Activated CD8-positive, alpha-beta T cell treated with anti-CD3 and anti-CD28 coated beads for 36 hours (primary cell): ENCODE measurements around the gene SKIC8. TPM values are rescaled to one million over a fixed set of nuclear protein-coding genes. Genes with fewer than 3 reads are reported as not detected.

ENCODE experiments used
- ATAC-seq: fragments of 200-7000 bp; cut with Tn5 transposase; one replicate; pipeline ENCODE4 v1.10.0; 2021; ENCODE audit warnings: mild to moderate bottlenecking, moderate library complexity
- CTCF ChIA-PET: fragments of 350-600 bp; sonication (Branson Sonifier 250); formaldehyde crosslinking; loops from one replicate; lab custom pipeline; 2021; ENCODE audit warnings: antibody characterized with exemption; lab: Charles Lee
- POLR2A ChIA-PET: fragments of 350-600 bp; sonication (Branson Sonifier 250); formaldehyde crosslinking; loops from one replicate; lab custom pipeline; 2021; ENCODE audit warnings: antibody characterized with exemption; lab: Charles Lee
- DNase-seq: peaks from one replicate; pipeline ENCODE4 v3.0.0-alpha.2; 2020
- H3K27ac Mint-ChIP-seq: one replicate; pipeline ENCODE4 v1.8.0; 2021; ENCODE audit warnings: mild to moderate bottlenecking, mixed read lengths
- H3K27me3 Mint-ChIP-seq: one replicate; pipeline ENCODE4 v1.8.0; 2021; ENCODE audit warnings: mixed read lengths
- H3K36me3 Mint-ChIP-seq: one replicate; pipeline ENCODE4 v1.8.0; 2021; ENCODE audit warnings: low read depth, mixed read lengths
- H3K4me1 Mint-ChIP-seq: one replicate; pipeline ENCODE4 v1.8.0; 2021; ENCODE audit warnings: low read depth, mixed read lengths
- H3K4me3 Mint-ChIP-seq: one replicate; pipeline ENCODE4 v1.8.0; 2021; ENCODE audit warnings: mild to moderate bottlenecking, moderate library complexity, mixed read lengths
- H3K9me3 Mint-ChIP-seq: one replicate; pipeline ENCODE4 v1.8.0; 2021; ENCODE audit warnings: mixed read lengths
- CTCF ChIP-seq: fragments of 200-600 bp; IDR thresholded peaks from one replicate; pipeline ENCODE4 v1.8.0; 2022; ENCODE audit warnings: antibody characterized with exemption, mild to moderate bottlenecking
- intact Hi-C: fragments of 100-400 bp; cut with micrococcal nuclease; formaldehyde crosslinking; loops from one replicate; pipeline ENCODE4 v1.10.0; 2022
- total RNA-seq, 2 experiments: library from RNA; stranded (reverse); gene quantifications; one replicate each; pipeline ENCODE4 v1.2.3, GENCODE V29; 2021

The SKIC8 gene
- total RNA-seq, 2 experiments from 2014 or later = 63.0 to 64.5 TPM

DNA sequence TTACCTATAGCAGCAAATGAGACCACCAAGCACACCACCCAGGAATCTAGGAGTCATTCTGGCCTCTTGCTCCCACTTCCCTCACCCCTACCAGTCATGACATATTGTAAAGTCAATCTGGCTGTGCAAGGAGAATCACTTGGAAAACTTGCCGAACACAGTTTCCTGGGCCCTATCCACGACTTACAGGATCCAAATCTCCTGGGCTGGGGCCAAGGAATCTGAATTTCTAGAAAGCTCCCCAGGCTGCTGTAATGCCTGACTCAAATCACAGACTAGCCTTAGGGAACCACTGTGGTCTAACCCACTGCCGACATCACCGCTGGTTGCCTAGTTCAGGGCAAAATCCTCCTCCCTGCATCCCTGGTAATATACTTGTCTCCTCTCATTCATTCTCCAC, 36.6 kb upstream of the SKIC8 start:
- Mint-ChIP-seq H3K4me1 (no peaks in the 10 kb centered on the region), H3K36me3 (no peaks in the 10 kb centered on the region), H3K27ac (no peak overlapping the region), H3K9me3 (no peaks in the 10 kb centered on the region), H3K27me3 (peaks cover 22% of the 10 kb centered on the region), H3K4me3 (no peak overlapping the region)
- ATAC-seq = no peak
- no peak for DNase-seq
- intact Hi-C loops = no loop called here
- CTCF ChIA-PET = no interaction called here
- POLR2A ChIA-PET = no interaction called here
- TF ChIP-seq CTCF = no peak

GRCh38 chr15:78334845-78335244, 35.4 kb upstream of the SKIC8 start:
- Mint-ChIP-seq H3K27ac (no peak overlapping the region), H3K9me3 (no peaks in the 10 kb centered on the region), H3K36me3 (no peaks in the 10 kb centered on the region), H3K27me3 (peaks cover 15% of the 10 kb centered on the region), H3K4me3 (no peak overlapping the region), H3K4me1 (no peaks in the 10 kb centered on the region)
- no peak for ATAC-seq
- ChIA-PET CTCF (no interaction called here), POLR2A (no interaction called here)
- no peak for TF ChIP-seq CTCF
- no peak for DNase-seq
- intact Hi-C loops = no loop called here

GRCh38 chr15:78329625-78330024, 30.2 kb upstream of the SKIC8 start:
- H3K9me3 Mint-ChIP-seq = no peaks in the 10 kb centered on the region
- no peak overlapping the region for H3K4me3 Mint-ChIP-seq
- no peaks in the 10 kb centered on the region for H3K27me3 Mint-ChIP-seq
- peak; percentile 53 for ATAC-seq
- no peak overlapping the region for H3K27ac Mint-ChIP-seq
- POLR2A ChIA-PET = no interaction called here
- CTCF ChIA-PET = no interaction called here
- DNase-seq = no peak
- no peak for TF ChIP-seq CTCF
- H3K4me1 Mint-ChIP-seq = no peaks in the 10 kb centered on the region
- H3K36me3 Mint-ChIP-seq = no peaks in the 10 kb centered on the region
- intact Hi-C loops = loop anchor here (10.0 kb wide), 1 partner anchor 375 kb away; no protein-coding TSS in a partner anchor

DNA sequence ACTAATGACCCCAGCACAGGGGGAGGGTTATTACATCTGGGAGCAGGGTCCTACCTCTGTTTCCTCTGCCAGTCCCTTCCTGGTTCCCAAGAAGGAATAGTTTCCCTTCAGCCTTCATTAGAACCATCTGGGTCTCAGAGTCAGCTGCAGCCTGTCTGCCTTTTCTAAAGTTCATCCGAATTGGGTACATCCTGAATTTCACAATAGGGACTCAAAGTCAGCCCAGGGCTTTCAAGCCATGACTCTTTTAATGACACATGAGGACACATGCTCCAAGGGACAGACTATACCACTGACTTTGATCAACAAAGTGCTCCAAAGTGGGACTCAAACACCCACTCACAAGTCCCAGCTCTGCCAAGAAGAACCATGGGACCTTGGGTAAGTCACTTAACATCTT, 28.1 kb upstream of the SKIC8 start:
- Mint-ChIP-seq H3K4me1 (no peaks in the 10 kb centered on the region), H3K4me3 (no peak overlapping the region), H3K36me3 (no peaks in the 10 kb centered on the region), H3K27ac (no peak overlapping the region), H3K27me3 (no peaks in the 10 kb centered on the region), H3K9me3 (no peaks in the 10 kb centered on the region)
- ATAC-seq (no peak), DNase-seq (no peak)
- POLR2A ChIA-PET = no interaction called here
- no peak for TF ChIP-seq CTCF
- CTCF ChIA-PET = no interaction called here
- intact Hi-C loops = loop anchor here (10.0 kb wide), 1 partner anchor 377 kb away; no protein-coding TSS in a partner anchor

- H3K36me3 Mint-ChIP-seq = no peaks in the 10 kb centered on the region
- intact Hi-C loops = loop anchor here (10.0 kb wide), 1 partner anchor 380 kb away; no protein-coding TSS in a partner anchor
- no peak for DNase-seq
- ChIA-PET POLR2A (no interaction called here), CTCF (interaction anchor here (1.3 kb wide), 1 partner anchor 98 kb away, joined by 4 read pairs; no protein-coding TSS in a partner anchor)
- TF ChIP-seq CTCF = no peak
- H3K9me3 Mint-ChIP-seq = no peaks in the 10 kb centered on the region
- H3K4me3 Mint-ChIP-seq = no peak overlapping the region
- no peaks in the 10 kb centered on the region for H3K27me3 Mint-ChIP-seq
- no peak for ATAC-seq
- no peaks in the 10 kb centered on the region for H3K4me1 Mint-ChIP-seq
- no peak overlapping the region for H3K27ac Mint-ChIP-seq
Measured at GRCh38 chr15:78325092-78325843, 25.9 kb upstream of the SKIC8 start.
